GM23338 (cell line): ENCODE data around the gene RCCD1.

Source experiments
- CREB1 ChIP-seq: fragments of 250-450 bp; sonication (Bioruptor Pico); IDR thresholded peaks from 2 replicates; pipeline ENCODE4 v1.5.0; 2020; ENCODE audit warnings: low read depth, mild to moderate bottlenecking, moderate library complexity
- EZH2 ChIP-seq: fragments of 200-600 bp; sonication (generic); IDR thresholded peaks from one replicate; pipeline ENCODE4 v1.8.0; 2017; ENCODE audit warnings: antibody characterized with exemption, mild to moderate bottlenecking, low read depth; ENCODE audit not compliant: unreplicated experiment
- EZH2phosphoT487 ChIP-seq: fragments of 200-600 bp; sonication (generic); IDR thresholded peaks from one replicate; pipeline ENCODE4 v1.8.1; 2018; ENCODE audit warnings: antibody characterized with exemption; ENCODE audit not compliant: unreplicated experiment
- NANOG ChIP-seq: IDR thresholded peaks from 2 replicates; pipeline ENCODE4 v1.6.1; 2016; ENCODE audit warnings: antibody characterized with exemption, borderline replicate concordance
- POLR2AphosphoS5 ChIP-seq: IDR thresholded peaks from 2 replicates; pipeline ENCODE4 v1.6.1; 2016; ENCODE audit warnings: antibody characterized with exemption, low read depth
- ZNF114 ChIP-seq: fragments of 250-450 bp; sonication (Bioruptor Pico); IDR thresholded peaks from 2 replicates; pipeline ENCODE4 v1.5.0; 2020; ENCODE audit warnings: mild to moderate bottlenecking, moderate library complexity
- TF ChIP-seq, protein P1 (sequence below), 2 experiments: fragments of 200-600 bp in 1 of 2; sonication (generic) in 1 of 2; conservative IDR thresholded peaks; 2 replicates each; pipeline versions ENCODE4 v1.5.1 to v1.6.1; 2016 to 2017; ENCODE audit warnings: antibody characterized with exemption in 2 of 2, low read depth in 2 of 2, mild to moderate bottlenecking in 2 of 2, moderate library complexity in 1 of 2
- TF ChIP-seq, protein P2 (sequence below): IDR thresholded peaks from one replicate; pipeline ENCODE4 v1.6.1; 2018; ENCODE audit warnings: antibody characterized with exemption; ENCODE audit not compliant: unreplicated experiment
- TF ChIP-seq, protein P3 (sequence below): fragments of 250-450 bp; sonication (Bioruptor Pico); IDR thresholded peaks from 2 replicates; pipeline ENCODE4 v1.5.0; 2020; ENCODE audit warnings: mild to moderate bottlenecking, moderate library complexity

DNA sequence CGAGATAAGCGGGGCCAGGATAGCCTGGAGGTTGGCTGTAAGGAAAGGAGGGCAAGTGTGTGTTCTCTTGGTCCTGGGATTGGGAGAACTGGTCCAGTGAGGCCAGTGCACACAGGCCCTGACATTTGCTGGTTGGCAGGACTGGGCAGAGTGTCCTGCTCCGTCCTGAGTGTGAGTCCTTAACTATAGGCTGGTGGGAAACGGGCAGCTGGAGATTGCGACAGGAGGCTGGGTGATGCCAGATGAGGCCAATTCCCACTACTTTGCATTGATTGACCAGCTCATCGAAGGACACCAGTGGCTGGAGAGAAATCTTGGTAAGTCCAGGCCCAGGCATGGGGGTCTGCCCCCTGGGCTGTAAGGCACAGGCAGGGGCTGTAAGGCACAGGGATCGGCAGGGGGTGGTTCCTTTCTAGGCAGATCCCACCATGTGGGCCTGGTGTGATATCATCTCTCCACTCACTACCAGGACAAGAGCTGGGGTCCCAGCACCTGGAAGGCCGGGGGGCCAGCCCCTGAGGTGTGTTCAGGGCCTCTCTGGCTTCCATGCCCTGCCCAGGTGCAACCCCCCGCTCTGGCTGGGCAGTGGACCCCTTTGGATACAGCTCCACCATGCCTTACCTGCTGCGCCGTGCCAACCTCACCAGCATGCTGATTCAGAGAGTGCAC is 48.4 kb upstream of the RCCD1 start:
- no peak for TF ChIP-seq EZH2phosphoT487
- no peak for TF ChIP-seq CREB1 (CRISPR knock-in tag)
- TF ChIP-seq, protein P1, sequence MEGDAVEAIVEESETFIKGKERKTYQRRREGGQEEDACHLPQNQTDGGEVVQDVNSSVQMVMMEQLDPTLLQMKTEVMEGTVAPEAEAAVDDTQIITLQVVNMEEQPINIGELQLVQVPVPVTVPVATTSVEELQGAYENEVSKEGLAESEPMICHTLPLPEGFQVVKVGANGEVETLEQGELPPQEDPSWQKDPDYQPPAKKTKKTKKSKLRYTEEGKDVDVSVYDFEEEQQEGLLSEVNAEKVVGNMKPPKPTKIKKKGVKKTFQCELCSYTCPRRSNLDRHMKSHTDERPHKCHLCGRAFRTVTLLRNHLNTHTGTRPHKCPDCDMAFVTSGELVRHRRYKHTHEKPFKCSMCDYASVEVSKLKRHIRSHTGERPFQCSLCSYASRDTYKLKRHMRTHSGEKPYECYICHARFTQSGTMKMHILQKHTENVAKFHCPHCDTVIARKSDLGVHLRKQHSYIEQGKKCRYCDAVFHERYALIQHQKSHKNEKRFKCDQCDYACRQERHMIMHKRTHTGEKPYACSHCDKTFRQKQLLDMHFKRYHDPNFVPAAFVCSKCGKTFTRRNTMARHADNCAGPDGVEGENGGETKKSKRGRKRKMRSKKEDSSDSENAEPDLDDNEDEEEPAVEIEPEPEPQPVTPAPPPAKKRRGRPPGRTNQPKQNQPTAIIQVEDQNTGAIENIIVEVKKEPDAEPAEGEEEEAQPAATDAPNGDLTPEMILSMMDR (conservative IDR thresholded peaks at IDR 0.05; ENCODE audit: low read depth in 2 of 2), result no peak
- TF ChIP-seq EZH2, result no peak
- TF ChIP-seq, protein P2, sequence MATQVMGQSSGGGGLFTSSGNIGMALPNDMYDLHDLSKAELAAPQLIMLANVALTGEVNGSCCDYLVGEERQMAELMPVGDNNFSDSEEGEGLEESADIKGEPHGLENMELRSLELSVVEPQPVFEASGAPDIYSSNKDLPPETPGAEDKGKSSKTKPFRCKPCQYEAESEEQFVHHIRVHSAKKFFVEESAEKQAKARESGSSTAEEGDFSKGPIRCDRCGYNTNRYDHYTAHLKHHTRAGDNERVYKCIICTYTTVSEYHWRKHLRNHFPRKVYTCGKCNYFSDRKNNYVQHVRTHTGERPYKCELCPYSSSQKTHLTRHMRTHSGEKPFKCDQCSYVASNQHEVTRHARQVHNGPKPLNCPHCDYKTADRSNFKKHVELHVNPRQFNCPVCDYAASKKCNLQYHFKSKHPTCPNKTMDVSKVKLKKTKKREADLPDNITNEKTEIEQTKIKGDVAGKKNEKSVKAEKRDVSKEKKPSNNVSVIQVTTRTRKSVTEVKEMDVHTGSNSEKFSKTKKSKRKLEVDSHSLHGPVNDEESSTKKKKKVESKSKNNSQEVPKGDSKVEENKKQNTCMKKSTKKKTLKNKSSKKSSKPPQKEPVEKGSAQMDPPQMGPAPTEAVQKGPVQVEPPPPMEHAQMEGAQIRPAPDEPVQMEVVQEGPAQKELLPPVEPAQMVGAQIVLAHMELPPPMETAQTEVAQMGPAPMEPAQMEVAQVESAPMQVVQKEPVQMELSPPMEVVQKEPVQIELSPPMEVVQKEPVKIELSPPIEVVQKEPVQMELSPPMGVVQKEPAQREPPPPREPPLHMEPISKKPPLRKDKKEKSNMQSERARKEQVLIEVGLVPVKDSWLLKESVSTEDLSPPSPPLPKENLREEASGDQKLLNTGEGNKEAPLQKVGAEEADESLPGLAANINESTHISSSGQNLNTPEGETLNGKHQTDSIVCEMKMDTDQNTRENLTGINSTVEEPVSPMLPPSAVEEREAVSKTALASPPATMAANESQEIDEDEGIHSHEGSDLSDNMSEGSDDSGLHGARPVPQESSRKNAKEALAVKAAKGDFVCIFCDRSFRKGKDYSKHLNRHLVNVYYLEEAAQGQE, result no peak
- no peak for TF ChIP-seq NANOG
- TF ChIP-seq POLR2AphosphoS5, result no peak
- TF ChIP-seq, protein P3, sequence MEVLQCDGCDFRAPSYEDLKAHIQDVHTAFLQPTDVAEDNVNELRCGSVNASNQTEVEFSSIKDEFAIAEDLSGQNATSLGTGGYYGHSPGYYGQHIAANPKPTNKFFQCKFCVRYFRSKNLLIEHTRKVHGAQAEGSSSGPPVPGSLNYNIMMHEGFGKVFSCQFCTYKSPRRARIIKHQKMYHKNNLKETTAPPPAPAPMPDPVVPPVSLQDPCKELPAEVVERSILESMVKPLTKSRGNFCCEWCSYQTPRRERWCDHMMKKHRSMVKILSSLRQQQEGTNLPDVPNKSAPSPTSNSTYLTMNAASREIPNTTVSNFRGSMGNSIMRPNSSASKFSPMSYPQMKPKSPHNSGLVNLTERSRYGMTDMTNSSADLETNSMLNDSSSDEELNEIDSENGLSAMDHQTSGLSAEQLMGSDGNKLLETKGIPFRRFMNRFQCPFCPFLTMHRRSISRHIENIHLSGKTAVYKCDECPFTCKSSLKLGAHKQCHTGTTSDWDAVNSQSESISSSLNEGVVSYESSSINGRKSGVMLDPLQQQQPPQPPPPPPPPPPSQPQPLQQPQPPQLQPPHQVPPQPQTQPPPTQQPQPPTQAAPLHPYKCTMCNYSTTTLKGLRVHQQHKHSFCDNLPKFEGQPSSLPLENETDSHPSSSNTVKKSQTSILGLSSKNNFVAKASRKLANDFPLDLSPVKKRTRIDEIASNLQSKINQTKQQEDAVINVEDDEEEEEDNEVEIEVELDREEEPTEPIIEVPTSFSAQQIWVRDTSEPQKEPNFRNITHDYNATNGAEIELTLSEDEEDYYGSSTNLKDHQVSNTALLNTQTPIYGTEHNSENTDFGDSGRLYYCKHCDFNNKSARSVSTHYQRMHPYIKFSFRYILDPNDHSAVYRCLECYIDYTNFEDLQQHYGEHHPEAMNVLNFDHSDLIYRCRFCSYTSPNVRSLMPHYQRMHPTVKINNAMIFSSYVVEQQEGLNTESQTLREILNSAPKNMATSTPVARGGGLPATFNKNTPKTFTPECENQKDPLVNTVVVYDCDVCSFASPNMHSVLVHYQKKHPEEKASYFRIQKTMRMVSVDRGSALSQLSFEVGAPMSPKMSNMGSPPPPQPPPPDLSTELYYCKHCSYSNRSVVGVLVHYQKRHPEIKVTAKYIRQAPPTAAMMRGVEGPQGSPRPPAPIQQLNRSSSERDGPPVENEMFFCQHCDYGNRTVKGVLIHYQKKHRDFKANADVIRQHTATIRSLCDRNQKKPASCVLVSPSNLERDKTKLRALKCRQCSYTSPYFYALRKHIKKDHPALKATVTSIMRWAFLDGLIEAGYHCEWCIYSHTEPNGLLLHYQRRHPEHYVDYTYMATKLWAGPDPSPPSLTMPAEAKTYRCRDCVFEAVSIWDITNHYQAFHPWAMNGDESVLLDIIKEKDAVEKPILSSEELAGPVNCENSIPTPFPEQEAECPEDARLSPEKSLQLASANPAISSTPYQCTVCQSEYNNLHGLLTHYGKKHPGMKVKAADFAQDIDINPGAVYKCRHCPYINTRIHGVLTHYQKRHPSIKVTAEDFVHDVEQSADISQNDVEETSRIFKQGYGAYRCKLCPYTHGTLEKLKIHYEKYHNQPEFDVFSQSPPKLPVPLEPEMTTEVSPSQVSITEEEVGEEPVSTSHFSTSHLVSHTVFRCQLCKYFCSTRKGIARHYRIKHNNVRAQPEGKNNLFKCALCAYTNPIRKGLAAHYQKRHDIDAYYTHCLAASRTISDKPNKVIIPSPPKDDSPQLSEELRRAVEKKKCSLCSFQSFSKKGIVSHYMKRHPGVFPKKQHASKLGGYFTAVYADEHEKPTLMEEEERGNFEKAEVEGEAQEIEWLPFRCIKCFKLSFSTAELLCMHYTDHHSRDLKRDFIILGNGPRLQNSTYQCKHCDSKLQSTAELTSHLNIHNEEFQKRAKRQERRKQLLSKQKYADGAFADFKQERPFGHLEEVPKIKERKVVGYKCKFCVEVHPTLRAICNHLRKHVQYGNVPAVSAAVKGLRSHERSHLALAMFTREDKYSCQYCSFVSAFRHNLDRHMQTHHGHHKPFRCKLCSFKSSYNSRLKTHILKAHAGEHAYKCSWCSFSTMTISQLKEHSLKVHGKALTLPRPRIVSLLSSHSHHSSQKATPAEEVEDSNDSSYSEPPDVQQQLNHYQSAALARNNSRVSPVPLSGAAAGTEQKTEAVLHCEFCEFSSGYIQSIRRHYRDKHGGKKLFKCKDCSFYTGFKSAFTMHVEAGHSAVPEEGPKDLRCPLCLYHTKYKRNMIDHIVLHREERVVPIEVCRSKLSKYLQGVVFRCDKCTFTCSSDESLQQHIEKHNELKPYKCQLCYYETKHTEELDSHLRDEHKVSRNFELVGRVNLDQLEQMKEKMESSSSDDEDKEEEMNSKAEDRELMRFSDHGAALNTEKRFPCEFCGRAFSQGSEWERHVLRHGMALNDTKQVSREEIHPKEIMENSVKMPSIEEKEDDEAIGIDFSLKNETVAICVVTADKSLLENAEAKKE (CRISPR knock-in tag), result no peak
- no peak for TF ChIP-seq ZNF114 (CRISPR knock-in tag)
